NCI-H82 treated with DMSO at 0.1 percent for 48 hours (cell line): ENCODE data around the gene DMWD.

Experiments
- DNase-seq: peaks from one replicate; lab custom pipeline; 2025; ENCODE audit not compliant: unreplicated experiment; lab: John Stamatoyannopoulos, UW

Gene DMWD

GRCh38 chr19:45786533-45786894, 6.1 kb downstream of the DMWD start:
- no peak for DNase-seq

DNA sequence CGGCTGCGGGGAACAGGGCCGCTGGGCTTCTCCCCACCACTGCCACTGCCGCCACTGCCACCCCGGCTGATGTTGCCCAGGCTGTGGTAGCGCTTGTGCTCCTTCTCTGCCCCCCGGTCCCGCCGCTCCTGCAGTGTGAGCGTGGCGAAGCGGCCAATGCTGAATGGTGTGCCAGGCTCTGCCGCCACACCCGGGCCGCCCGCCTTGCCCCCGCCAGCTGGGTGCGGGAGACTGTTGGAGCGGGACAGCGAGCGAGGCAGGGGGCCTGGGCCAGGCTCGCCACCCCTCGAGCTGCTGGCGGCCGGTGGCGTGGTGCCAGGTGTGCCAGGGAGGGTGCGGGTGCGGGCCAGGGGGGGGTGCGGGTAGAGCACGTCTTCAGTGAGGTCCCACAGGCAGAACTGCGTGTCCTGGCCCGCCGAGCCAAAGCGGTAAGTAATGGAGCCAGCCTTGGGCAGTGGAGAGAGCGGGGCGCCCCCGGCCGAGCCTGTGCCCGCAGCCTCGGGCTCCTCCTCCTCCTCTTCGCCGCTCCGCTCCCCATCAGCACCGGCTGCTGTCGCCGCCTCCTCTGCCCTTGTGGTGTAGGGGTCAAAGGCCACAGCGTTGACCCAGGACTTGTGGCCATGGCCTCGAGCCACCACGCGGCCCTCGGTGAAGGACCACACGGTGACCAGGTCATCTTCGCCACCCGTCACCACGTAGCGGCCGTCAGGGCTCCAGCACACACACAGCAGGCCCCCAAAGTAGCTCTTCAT, 6.7 kb downstream of the DMWD start:
- no peak for DNase-seq

GRCh38 chr19:45785097-45785496, 7.5 kb downstream of the DMWD start:
- no peak for DNase-seq

GRCh38 chr19:45784096-45784495, 8.5 kb downstream of the DMWD start:
- no peak for DNase-seq

DNA sequence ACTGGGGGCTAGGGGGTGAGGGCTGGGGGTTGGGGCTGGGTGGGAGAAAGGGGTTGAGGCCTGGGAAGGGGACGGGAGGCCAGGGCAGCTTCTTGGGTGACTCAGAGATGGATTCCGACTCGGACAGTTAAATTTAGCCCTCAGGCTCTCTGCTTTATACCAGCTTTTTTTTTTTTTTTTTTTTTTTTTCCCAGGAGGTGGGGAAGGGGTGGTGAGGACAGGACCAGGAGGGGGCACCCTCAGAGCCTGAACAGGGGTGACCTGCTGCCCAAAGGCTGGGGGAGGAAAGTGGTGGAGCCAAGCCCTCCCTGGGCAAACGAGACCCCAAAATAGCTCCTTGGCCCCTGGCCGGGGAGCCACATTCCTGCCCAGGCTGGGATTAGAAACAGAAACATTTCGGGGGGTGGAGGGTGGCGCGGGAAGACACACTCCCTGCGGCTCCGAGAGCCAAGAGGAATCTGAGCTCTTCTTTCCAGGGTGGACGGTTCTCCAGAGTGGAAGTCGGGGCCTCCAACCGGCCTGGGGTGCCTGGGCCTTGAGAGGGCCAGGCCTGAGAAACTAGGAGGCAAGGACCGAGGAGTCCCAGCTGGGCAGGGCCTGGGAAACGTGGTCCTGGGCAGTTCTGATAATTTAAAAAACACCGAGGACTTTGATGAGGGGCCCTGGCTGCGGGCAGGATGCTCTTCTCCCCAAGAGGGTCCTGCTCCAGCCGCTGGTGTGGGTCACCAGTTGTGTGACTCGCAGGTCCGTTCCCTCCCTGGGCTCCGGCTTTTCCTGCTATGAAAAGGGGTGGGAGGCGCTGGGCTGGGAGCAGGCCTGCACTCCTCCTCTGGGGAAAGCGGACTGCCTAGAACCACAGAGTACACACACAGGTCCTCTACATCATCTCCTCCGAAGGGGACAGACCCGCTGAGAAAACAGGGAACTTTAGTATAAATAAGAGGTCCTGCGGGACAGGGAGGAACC, 9.5 kb downstream of the DMWD start:
- no peak for DNase-seq

DNA sequence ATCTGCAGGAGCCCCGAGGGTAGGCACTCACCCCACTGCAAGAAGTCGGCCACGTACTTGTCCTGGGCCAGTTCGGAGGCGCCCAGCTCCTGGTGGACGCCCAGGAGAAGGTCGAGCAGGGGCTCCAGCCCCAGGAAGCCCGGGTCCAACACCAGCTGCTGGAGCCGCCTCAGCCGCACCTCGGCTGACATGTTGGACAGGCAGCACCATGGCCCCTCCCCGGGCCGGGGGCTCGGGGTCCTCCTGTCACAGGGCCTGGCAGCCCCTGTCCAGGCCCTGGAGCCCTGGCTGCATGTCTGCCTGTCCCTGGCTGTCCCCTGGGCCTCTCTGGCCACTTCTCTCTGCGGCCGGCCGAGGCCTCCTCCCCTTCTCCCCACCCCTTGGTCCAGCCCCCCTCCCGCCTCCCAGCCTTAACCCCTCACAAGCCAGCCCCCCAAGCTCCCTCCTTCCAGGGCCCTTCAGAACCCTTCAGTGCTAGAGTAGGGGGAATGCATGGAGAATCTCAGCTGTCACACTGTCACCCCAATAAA, 10.4 kb downstream of the DMWD start, which contains the start of gene DMPK:
Gene DMPK, minus strand, starts transcription at position 329 of the 530 bp plus-strand sequence. Its CDS starts 138 bp downstream, at position 191.
- DNase-seq = no peak

- DNase-seq = no peak
These were observed 11.2 kb downstream of the DMWD start for GRCh38 chr19:45781214-45782161.

DNA sequence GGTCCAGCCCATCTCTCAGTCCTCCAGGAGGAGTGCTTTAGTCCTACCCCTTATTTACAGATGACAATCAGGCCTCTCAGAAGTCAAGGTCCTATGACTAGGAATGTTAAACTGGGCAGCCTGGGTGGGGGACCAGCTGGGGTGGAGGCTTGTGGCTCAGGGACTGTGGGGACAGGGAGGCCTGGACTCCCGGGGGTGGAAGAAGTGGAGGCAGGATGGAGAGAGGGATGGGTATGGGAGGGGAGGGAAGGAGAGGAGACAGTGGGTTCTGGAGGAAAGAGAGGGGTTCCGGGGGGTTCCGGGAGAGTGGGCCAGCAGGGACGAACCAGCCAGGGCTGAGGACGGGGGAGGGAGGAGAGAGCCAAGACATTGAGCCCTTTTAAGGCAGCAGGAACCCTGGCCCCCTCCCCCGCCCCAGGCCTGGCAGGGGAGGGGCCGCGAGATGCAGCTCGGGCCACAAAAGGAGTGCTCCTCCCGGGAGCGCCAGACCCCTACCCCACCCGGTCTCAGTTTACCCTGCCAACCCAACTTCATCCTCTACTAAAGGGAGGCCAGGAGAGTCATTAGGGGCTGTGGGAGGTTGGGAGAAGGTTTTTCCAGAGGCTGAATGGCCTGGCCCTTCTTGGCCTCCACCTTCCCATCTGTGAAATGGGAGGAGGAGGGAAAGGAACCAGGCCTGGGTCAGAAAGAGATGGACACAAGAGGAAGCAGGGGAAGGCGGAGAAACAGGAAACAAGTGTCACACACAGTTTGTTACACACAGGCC, 12.0 kb downstream of the DMWD start:
- DNase-seq = no peak

DNA sequence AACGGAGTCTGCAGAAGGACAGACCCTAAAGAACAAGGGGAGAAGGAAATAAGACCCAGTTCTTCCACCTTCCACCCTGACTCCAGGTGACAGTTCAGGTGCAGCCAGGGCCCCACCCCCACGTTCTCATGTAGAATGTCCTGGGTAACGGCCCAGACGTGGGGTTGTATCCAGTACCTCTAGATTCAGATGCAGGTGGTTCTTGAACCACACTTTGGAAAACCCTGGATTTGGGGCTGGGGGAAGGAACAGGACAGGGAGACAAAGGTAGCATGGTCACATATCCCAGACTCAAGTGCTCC, 12.5 kb downstream of the DMWD start:
- DNase-seq = no peak

DNA sequence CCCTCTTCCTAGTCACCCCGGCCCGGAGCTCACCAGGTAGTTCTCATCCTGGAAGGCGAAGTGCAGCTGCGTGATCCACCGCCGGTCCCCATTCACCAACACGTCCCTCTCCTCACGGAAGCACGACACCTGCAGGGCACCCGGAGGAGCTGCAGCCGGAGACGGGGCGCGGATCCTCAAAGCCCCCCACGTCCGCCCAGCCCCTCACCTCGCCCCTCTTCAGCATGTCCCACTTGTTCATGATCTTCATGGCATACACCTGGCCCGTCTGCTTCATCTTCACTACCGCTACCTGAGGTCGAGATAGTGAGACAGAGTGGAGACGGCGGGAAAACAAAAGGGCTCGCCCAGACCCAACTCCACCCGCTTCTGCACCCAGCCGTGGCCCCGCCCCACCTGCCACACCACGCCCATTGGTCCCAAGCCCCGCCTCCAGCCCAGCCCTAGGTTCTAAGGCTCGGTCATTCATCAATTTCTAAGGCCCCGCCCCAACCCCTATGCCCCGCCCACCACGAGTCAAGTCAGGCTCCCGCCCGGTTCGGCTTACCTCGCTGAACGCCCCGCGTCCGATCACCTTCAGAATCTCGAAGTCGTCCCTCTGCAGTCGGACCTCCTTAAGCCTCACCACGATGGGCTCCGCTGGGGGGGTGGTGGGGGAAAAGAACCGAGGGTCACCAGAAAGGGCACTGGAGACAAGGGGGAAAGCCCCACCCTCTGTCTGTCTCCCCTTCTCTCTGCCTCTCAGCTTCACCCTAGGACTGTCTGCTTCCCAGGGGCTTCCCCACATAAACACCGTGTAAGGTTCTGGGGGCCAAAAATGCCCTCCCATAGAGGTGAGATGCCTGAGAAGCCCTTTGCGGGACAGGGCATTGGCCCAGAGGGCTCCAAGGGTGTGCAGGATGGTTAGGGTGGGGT, 13.2 kb downstream of the DMWD start:
- DNase-seq = peak; percentile 76

DNA sequence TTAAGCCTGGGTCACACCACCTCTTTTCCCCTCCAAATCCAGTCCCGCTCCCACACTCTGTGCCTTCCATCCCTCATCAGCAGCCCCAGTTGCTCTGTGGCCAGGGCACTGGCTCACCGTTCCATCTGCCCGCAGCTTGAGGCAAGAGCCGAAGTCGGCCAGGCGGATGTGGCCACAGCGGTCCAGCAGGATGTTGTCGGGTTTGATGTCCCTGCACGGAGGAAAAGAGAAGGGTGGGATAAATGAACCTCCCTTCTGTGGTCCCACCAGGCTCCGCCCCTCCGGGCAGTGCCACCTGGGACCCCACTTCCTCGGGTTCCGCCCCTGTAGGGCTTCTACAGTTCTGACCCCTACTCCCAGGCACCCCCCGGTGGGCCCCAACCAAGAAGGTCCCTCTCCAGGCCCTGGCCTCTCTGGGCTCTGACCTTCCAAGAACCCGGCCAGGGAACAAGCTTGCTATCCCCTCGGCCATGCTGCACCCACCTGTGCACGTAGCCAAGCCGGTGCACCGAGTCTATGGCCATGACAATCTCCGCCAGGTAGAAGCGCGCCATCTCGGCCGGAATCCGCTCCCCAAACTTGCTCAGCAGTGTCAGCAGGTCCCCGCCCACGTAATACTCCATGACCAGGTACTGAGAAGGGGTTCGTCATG, 14.5 kb downstream of the DMWD start:
- no peak for DNase-seq

DNA sequence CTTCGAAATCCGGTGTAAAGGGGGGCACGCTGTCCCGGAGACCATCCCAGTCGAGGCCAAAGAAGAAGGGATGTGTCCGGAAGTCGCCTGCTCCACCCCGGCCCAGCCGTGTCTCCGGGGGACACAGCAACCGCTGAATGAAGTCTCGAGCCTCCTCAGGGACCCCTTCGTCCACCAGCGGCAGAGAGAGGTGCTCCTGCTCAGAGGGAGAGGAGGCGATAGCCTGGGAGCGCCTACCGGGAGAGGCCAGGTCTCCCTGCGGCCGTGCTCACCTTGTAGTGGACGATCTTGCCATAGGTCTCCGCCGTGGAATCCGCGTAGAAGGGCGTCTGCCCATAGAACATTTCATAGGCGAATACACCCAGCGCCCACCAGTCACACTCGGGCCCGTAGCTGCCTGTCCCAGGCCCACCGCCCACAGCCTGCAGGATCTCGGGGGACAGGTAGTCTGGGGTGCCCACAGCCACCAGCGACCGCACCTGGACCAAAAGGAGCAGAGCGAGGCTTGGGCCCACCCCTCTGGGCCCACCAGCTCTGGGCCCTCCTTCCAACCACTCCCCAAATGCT, 15.2 kb downstream of the DMWD start:
- no peak for DNase-seq

GRCh38 chr19:45774765-45775164, 17.9 kb downstream of the DMWD start:
- DNase-seq = no peak

GRCh38 chr19:45773384-45773783, 19.3 kb downstream of the DMWD start:
- DNase-seq = no peak

- DNase-seq = no peak
These were observed 19.7 kb downstream of the DMWD start for GRCh38 chr19:45772912-45773311.

GRCh38 chr19:45772130-45772840, 20.4 kb downstream of the DMWD start:
- no peak for DNase-seq

GRCh38 chr19:45771311-45771933, 21.2 kb downstream of the DMWD start:
- no peak for DNase-seq
